GM21723 (cell line): ENCODE results near the gene SLC22A4.
A peak's percentile ranks its signal among the peaks of the same experiment; 100 is the strongest.

Experiments
- ATAC-seq: cut with Tn5 transposase; IDR thresholded peaks from one replicate; pipeline ENCODE4 v1.9.1; 2021; ENCODE audit warnings: mild to moderate bottlenecking, moderate library complexity; ENCODE audit not compliant: unreplicated experiment

Gene SLC22A4

DNA sequence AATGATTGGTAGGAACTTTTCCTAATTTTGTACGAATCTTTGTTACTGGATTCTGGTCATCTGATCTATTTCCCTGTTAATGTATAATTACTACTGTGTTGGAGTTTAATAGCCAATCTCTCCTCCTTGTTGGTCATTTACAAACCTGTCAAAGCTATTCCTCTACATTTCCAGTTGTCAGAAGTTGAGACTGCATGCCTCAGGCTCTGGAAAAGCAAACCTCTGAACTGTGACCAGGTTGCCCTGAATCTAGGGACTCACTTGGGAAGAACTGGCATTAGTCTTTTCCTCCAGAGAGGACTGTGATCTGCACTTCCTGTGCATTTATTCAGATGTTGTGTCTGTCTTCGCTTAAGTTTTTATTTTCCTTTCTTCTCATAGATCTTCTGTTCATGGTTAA lies 20.6 kb upstream of the SLC22A4 start:
- ATAC-seq, result no peak

GRCh38 chr5:132274050-132274792 lies 20.0 kb upstream of the SLC22A4 start:
- ATAC-seq, result no peak

DNA sequence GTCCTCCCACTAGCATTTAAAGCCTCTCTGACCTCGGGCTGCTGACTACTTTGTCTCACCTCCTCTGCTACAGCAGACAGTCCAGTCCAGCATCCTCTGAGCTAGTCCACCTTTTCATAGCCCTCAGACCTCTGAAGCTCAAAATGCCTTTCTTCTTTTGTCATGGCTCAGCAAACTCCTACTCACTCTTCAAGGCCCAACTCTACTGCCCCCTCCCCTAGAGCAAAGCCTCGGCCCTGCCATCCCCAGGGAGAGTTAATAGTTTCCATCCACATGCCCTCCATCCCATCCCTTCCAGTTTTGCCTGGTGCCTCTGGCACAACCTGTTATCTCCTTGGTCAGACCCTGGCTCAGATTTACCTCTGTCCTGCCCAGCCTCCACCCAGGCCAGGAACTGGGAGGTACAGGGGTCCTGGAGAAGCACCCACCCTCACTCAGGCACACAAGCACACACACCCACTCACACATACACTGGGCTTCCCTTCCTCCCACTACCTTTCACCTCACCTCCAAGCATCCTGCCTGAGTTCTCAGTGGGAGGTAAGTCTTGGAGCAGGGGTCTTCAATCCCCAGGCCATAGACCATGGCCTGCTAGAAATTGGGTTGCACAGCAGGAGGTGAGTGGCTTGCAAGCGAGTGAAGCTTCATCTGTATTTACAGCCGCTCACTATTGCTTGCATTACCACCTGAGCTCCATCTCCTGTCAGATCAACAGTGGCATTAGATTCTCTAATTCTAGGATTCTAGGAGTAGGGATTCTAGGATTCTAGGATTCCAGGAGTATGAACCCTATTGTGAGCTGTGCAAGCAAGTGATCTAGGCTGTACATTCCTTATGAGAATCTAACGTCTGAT lies 18.6 kb upstream of the SLC22A4 start:
- no peak for ATAC-seq

GRCh38 chr5:132277256-132277655 lies 16.9 kb upstream of the SLC22A4 start:
- ATAC-seq, result no peak

- ATAC-seq, result no peak
Observed at GRCh38 chr5:132277971-132278853, 16.0 kb upstream of the SLC22A4 start.

- no peak for ATAC-seq
Observed at GRCh38 chr5:132279801-132280200, 14.4 kb upstream of the SLC22A4 start.

- no peak for ATAC-seq
Observed at GRCh38 chr5:132280371-132281240, 13.6 kb upstream of the SLC22A4 start.

GRCh38 chr5:132281856-132282614 lies 12.2 kb upstream of the SLC22A4 start:
- ATAC-seq, result no peak

DNA sequence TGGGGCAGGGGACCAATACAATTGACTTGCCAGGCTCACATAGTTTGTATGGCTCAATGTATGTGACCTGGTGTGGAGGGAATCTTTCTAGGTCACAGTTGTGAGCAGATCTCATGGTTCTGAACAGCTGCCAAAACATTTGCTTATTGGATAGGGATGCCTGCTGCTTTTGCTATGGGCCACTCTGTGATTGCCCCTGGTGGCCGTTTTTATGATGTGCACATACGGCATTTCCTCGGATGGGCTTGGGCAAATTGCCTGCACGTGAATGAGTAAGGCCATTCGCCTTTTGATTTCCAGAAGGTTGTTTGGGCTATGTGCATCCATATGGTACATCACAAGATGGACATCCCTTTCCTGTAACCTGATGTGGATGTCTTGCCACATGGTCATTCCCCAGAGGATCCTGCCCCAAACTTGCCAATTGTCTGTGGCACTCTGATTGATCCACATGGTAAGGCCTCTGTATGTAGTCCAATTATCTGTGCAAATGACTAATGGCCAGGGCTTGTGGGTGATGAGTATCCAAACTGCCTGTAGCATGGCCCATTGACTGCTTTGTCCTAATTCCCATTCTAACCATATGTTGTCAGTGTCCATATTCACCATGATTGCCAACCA lies 10.7 kb upstream of the SLC22A4 start:
- ATAC-seq, result no peak

DNA sequence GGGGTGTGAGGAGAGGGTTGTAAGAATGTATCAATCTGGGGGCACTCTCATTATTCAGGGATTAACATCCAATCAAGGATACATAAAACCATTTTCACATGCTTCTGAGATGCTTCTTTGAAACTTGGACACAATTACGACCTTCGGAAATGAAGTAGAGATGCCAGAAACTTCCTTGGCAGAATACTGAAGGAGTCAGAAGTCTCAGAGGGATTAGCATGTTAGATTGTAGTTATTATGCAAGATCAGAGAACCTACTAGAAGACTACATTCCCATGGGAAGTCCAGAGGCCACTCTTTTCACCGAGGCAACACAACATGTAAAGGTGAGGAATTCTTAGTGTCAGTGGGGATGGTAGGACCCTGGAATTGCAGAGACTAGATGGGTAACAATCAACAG lies 5.1 kb upstream of the SLC22A4 start:
- no peak for ATAC-seq

DNA sequence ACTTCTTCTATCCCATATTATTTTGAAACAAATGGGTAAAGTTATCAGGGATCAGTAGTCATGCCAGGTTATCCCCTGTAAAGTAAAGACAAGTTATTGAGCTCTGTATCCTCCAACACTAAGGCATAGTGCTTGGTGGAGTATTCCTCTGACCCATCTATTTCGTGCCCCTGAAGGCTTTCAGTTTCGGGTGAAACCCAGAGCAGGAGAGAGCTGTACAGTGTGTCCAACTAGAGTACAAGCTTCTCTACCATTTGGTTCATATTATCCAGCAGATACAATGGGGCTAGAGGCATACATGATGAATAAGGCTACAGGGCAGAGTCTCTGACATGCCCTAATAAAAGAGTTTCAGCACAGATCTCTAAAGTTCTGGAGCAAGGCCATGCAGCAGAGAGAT lies 3.2 kb upstream of the SLC22A4 start:
- ATAC-seq, result no peak

- ATAC-seq, result peak; percentile 44
Observed at GRCh38 chr5:132293066-132293991, 865 bp upstream of the SLC22A4 start.

GRCh38 chr5:132294728-132295504 lies 722 bp downstream of the SLC22A4 start:
- ATAC-seq, result peak; percentile 10

- no peak for ATAC-seq
Observed at GRCh38 chr5:132295505-132296411, 1.6 kb downstream of the SLC22A4 start.

- ATAC-seq, result no peak
Observed at GRCh38 chr5:132296412-132297016, 2.3 kb downstream of the SLC22A4 start.
